NCI-H2029 (cell line): ENCODE measurements around the gene FAM151B.
"Not testable (repeated sequence)": the region's sequence is repeated elsewhere in the genome, so short reads cannot be mapped to it uniquely, and the experiment has no call there.

Experiments used
- DNase-seq: peaks from one replicate; lab custom pipeline; 2025; lab: John Stamatoyannopoulos, UW

FAM151B gene, protein sequence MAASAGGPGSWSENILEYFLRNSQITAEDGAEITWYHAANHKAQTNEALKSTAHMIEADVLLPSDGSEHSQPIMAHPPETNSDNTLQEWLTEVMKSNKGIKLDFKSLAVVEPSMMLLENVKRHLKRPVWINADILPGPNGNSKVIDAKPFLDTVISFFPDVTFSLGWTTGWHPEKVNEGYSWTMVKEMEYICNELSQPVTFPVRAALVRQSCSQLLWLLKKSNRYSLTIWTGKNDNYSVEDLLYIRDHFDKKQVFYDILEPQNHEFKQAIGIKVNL

DNA sequence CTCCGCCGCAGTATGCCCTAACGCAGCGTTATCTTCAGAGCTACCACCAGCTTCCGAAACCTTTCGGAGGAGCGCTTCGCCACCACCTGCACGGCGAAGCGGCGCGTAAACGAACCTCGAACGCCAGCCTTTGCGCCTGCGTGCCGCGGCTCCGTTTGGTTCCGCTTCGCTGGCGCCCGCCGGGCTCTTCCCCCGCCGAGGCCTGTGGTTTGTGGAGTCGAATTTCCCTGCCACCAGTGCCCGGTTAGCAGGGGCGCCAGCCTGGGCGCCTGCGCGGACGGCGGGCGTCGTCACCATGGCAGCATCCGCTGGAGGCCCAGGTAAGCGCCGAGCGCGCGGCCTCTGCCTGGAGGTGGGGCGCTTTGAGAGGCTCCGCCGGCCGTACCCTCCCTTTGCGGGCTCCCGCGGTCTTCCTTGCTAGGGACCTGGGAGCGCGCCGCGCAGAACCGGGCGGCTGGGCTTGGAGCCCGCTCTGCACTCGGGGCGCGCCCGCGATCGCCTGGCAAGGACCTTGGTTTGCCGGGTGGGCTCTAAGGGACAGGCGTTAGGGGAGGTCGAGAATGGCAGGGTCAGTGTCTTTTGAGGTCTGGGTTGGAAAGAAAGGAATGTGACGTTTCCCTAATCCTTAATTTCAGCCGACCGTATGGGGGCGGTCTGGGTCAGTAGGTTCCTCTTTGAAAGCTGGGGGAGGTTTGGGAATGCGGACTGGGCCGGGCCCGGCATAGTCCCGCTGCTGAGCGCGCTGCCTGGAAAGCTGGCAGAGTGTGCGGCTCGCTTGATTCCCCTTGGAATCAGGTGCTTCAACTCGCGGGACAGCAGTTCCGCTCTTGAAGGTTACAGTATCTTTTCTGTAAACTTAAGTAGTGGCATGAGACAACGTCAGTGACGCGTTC is at the start of gene FAM151B:
TSS of gene FAM151B (plus strand) at position 272 of the 893 bp plus-strand sequence. CDS start at position 296, 24 bp downstream.
- peak; percentile 95 for DNase-seq

DNA sequence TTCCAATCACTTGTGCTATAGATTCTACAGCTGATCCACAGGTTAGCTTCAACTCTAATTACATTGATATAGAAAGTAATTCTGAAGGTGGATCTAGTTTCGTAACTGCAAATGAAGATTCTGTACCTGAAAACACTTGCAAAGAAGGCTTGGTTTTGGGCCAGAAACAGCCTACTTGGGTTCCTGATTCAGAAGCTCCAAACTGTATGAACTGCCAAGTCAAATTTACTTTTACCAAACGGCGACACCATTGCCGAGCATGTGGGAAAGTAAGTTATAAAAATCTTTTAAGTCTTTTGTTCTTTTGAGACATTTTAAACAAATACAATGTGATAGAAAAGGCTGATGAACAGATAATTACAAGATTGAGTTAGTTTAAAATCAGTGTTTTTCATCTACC is 49.2 kb upstream of the FAM151B start:
- no peak for DNase-seq

DNA sequence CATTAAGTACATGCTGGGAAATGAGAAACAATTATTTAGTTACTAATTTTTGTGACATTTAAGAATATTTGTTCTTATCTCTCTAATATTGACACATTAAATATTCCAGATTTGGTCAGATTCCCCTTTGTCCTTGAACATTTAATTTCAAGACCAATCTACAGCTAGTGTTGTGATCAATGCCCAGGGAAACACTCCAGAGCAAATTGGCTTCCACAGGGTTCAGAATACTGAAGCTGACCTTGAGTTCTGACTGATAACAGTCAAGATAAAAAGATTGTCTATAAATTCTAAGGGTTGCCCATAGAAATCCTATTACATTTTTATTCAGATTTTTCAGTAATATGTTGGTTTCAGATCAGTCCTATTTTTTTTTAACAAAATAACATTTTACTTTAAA is 48.7 kb upstream of the FAM151B start:
- no peak for DNase-seq

DNA sequence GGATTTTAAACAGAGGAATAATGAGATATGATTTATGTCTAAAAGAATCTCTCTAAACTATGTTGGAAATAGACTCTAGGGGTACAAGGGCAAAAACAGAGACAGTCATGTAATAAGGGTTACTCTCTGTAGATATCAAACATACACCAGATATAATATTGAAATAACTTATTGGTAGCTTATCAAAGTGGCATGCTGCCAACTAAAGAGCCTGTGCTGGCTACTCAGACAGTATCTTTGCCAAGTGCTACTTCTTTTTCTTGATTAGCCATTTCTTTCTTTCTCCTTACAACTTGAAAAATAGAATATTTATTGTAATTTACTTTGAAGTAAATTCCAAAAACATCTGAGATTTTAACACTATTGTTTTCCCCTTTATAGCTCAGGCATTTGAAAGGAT is 45.2 kb upstream of the FAM151B start:
- DNase-seq = no peak

DNA sequence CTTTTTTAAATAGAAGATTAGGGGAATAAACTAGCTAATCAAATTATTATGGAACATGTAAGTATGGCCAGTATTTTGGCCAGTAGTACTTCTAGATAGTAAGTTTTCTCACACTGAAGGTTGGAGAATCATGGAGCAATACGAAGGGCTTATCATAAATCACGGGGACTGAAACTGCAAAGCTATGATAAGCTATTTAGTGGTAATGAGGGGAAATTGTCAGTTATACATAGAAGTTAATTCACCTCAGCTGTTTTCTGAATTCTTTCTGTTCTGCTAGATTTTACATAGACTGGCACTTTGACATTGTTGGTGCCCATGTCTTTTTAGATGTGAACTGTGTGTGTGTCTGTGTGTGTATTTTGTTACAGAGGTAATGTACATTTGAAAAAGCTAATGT is 34.5 kb upstream of the FAM151B start:
- no peak for DNase-seq

DNA sequence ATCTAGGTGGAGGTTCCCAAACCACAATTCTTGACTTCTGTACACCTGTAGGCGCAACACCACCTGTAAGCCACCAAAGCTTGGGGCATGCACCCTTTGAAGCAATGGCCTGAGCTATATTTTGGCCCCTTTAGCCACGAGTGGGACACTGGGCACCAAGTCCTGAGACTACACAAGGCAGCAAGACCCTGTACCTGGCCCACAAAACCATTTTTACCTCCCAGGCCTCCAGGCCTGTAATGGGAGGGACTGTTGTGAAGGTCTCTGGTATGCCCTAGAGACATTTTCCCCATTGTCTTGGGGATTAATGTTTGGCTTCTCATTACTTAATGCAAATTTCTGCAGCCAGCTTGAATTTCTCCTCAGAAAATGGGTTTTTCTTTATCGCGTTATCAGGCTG is 24.6 kb upstream of the FAM151B start:
- DNase-seq = no peak

DNA sequence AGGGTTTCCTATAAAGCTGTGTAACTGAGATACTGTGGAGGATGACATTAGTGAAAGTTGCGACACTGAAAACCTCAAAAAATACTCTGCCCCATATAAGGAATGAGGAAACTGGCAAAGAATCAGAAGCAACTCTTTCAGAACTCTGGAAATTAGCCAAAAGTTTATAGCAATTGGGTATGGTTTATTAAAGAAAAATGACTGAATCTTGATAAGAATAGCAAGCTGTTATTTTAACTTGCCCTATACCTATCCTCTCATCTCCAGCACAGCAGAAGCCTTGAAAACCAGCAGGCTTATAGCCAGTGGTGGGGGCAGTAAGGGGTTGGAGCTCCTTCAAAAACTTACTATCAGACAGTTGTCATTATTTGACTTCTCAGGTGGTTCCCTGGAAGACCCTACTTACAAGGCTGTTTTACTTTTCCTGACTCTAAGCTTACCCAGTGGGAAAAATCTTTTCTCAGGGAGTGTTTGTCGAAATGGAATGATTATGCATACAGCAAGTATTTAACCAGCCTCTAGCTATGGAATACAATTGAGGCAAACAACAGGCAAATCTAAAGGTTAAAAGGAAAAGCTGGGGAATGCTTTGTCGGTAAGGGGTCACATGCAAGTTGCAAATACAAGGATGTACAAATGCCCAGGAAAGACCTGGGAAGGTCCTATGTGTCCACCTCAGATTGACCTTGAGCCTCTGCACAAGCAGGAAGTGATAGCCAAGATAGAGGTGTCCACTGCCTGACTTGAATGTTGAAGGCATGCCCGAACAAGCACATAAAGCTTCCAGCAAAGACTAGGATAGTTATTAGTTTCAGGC is 21.0 kb upstream of the FAM151B start:
- DNase-seq = no peak

DNA sequence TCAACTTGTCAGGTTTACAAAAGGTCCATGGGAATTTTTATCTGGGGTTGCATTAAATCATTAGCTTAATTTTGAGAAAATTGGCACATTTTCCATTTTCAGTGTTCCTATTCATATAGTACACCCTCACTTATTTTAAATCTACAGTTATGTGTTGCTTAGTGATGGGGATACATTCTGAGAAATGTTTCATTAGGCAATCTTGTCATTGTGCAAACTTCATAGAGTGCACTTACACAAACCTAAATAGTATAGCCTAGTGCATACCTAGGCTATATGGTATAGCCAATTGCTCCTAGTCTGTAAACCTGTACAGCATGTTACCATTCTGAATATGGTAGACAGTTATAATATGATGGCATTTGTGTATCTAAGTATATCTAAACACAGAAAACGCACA is 19.8 kb upstream of the FAM151B start:
- no peak for DNase-seq

DNA sequence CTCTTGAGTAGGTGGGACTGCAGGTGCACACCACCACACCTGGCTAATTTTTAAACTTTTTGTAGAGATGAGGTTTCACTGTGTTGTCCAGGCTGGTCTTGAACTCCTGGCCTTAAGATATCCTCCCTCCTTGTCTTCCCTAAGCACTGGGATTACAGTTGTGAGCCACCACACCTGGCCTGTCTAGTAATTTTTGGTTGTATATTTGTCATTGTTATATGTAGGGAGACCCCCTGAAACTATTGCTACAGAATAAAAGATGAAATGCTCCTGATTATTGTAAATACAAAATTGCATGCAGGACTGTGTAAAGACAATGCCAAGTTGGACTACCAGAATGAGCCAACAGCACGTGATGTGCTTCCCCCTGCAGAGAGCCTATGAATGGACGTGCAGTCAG is 17.3 kb upstream of the FAM151B start:
- not testable (repeated sequence) for DNase-seq

DNA sequence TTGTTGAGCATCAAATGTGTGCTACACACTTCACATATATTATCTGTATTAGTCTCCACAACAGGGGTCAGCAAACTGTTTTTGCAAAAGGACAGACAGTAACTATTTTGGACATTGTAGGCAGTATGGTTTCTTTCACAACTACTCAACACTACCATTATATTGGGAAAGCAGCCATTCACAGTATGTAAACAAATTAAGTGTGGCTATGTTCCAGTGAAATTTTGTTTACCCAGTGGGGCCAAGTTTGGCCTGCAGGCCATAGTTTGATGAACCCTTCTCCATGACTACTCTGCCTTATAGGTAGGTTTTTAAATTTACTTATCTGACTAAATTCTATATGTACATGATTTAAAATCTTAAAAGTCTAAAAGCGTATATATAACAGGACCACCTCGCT is 13.0 kb upstream of the FAM151B start:
- DNase-seq = no peak

DNA sequence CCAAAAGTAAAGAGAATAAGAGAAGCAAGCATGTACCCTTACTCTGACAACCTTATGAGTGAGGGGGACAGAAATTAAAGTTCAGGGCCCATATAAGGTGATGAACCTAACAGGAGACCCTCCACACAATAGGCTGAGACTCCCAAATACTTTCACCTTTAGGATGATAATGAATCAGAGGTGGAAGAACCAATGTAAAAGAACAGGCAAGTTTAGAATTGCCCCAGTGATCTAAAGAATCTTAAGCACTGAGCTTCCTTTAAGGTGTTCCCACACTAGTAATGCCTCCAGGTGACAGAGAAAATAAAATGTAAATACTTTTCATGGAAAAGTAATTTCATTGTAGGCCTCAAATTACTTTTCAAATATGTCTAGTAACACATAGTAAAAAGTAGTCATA is 8.2 kb upstream of the FAM151B start:
- DNase-seq = no peak

DNA sequence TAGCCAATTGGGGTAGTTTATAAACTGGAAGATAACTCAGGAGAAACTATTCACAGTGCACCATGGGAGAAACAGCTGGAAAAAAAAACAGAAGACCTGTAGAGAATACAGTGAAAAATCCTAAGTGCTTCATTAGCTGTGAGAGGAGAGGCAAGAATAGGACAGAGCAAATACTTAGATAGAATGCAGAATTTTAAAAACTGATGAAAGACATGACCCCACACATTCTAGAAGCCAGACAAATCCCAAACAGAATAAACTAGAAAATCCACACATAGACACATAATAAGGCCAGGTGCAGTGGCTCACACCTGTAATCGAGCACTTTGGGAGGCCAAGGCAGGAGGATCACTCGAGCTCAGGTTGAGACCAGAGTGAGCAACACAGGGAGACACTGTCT is 7.5 kb upstream of the FAM151B start:
- DNase-seq = no peak

DNA sequence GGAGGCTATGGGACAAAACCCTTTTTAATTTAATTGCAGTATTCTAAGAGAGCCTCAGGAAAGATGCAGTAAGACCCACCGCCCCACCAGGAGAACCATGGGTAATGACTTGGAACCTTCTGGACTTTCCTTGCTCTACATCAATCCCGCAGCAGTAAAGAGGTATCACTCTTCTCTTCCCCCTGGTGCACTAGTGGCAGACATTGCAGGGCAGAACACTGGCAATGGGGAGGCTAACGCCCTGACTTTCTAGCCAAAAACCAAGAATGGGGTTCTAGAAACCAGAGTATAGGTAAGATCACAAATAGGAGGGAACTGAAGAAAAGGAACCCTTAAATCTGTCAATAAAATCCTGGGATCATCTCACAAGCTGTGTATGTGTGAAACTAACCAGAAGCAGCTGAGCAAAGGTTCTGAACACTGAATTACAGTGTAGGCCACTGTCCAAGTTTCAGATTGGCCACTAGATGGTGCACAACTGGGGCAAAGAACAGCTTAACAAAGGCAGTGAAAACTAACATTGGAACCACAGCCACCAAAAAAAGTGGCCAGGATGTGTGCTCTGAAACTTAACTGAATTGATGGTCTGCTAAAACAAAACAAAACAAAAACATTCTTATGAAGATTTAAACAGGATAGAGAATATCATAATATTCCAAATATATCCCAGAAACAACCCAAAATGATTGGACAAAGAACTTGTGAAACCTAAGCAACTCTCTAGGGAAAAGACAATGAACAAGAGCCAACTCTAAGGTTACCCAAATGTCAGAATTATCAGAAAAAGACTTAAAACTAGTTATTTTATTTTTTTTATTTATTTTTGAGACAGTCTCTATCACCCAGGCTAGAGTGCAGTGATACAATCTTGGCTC is 6.6 kb upstream of the FAM151B start:
- peak; percentile 27 for DNase-seq

DNA sequence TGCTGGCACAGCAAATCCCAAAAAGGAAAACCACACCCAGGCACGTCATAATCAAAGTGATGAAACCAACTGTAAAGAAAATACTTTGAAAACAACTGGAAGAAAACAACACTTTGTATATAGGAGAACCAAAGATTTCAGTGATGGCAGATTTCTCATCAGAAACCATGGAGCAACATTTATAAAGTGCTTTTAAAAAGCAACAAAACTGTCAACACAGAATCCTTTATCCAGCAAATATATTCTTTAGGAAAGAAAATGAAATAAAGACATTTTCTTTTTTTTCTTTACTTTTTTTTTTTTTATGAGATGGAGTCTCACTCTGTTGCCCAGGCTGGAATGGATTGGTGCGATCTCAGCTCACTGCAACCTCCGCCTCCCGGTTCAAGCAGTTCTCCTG is 5.3 kb upstream of the FAM151B start:
- DNase-seq = no peak

DNA sequence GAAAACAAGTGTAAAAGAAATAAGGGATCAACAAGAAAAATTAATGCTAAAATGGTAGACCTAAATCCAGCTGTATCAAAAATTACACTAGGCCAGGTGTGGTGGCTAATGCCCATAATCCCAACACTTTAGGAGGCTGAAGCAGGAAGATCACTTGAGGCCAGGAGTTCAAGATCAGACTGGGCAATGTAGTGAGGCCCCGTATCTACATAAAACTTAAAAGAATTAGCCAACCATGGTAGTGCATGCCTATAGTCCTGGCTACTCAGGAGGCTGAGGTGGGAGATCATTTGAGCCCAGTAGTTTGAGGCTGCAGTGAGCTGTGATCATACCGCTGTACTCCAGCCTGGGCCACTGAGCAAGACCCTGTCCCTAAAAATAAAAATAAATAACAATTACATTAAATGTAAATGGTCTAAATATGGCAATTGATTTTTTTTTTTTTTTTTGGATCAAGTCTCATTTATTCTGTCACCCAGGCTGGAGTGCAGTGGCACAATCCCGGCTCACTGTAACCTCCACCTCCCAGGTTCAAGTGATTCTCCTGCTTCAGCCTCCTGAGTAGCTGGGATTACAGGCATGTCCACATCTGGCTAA is 4.2 kb upstream of the FAM151B start:
- DNase-seq = no peak

DNA sequence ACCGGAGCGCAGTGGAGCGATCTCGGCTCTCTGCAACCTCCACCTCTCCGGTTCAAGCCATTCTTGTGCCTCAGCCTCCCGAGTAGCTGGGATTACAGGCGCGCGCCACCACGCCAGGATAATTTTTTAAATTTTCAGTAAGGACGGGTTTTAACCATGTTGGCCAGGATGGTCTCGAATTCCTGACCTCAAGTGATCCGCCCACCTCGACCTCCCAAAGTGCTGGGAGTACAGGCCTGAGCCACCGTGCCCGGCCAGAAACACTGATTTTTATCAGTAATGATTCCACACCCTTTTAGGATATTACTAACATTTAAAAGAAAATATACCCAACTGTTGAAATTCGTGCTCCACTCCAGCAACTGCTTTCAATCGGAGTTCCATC is 464 bp upstream of the FAM151B start:
- DNase-seq = no peak

DNA sequence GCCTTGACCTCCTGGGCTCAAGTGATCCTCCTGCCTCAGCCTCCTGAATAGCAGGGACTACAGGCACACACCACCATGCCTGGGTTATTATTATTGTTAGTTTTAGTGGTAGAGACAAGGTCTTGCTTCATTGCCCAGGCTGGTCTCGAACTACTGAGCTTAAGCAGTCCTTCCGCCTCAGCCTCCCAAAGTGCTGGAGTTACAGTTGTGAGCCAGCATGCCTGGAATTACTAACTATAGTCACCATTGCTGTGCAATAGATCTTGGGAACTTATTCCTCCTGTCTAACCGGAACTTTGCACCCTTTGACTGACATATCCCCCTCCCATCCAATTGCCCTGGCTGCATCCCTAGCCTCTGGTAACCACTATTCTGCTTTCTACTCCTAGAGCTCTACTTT is 3.4 kb downstream of the FAM151B start:
- no peak for DNase-seq

DNA sequence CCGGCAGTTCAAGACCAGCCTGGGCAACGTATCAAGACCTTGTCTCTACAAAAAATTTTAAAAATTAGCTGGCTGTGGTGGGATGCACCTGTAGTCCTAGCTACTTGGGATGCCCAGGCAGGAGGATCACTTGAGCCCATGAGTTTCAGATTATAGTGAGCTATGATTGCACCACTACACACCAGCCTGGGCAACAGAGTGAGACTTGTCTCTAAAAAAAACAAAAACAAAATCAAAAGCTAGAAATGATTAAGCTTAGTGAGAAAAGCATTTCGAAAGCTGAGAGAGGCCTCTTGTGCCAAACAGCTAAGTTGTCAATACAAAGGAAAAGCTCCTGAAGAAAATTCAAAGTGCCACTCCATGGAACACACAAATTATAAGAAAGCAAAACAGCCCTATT is 4.8 kb downstream of the FAM151B start:
- DNase-seq = no peak

DNA sequence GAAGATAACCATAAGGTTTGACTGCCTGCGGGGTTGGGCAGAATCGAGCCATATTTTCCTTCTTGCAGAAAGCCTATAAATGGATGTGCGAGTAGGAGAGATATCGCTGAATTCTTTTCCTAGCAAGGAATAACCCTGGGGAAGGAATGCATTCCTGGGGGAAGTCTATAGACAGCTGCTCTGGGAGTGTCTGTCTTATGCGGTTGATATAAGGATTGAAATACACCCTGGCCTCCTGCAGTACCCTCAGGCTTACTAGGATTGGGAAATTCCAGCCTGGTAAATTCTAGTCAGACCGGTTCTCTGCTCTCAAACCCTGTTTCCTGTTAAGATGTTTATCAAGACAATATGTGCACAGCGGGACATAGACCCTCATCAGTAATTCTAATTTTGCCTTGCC is 5.5 kb downstream of the FAM151B start:
- DNase-seq = not testable (repeated sequence)

DNA sequence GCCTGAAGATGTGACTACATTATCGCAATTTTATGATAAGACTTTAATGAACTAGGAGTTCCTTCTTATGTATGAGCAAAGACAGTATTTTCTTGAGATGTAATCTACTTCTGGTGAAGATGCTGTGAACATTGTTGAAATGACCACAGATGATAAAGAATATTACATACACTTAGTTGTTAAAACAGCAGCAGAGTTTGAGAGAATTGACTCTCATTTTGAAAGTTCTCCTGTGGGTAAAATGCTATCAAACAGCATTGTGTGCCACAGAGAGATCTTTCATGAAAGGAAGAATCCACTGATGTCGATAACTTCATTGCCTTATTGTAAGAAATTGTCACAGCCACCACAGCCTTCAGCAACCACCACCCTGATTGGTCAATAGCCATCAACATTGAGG is 8.0 kb downstream of the FAM151B start:
- DNase-seq = no peak

DNA sequence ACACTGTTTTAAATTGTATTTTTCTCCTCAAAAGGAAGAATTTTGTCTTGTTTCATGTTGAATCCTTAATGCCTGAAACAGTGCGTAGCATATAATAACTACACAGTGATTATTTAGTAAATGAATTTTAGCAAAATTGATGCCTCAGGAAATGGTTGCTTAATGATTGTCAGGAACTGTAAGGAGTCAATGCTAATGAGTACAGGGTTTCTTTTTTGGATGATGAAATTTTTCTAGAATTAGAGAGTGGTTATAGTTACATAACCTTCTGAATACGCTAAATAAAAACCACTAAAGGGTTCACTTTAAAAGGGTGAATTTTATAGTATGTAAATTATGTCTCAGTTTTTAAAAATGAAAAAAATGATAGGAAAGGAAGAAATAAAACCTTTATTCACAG is 14.9 kb downstream of the FAM151B start:
- no peak for DNase-seq
